Measurements from ENCODE around the gene ATP6V0B.

GRCh38 chr1:43934101-43934985 is 40.4 kb upstream of the ATP6V0B start:
- peak; percentile 97 for TF ChIP-seq CTCF (conservative IDR thresholded peaks at IDR 0.05; ENCODE audit: low read length)
- no peak for TF ChIP-seq EZH2phosphoT487 (IDR thresholded peaks at IDR 0.05; ENCODE audit: borderline replicate concordance)

Measured in Loucy (cell line).